Inflammatory macrophage (primary cell): ENCODE data around the gene RPS6KA3.
"Not testable (repeated sequence)": the region's sequence is repeated elsewhere in the genome, so short reads cannot be mapped to it uniquely, and the experiment has no call there.

Source experiments
- DNase-seq, 2 donors: peaks; one replicate each; pipeline ENCODE4 v3.0.0-alpha.2; 2020 to 2022

The RPS6KA3 gene

GRCh38 chrX:20265221-20265725, 1.4 kb downstream of the RPS6KA3 start:
- DNase-seq = peak; percentile 65 to 82

DNA sequence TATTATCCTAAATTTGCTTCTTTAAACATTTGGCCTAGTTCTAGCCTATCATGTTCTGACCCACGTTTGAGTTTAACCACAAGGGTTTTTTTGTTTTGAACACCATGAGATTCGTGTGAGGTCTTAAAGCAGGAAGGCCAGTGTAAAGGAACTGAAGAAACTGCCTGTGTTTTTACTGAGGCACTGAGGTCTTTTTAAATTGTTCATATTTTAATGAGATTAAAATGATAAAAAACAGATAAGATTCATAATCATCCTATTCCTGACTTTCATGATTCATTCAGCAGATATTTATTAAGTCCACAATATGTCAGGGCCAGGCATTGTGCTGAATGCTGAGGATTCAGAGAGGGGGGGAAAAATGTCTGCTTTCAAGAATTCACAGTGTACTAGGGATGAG, 3.2 kb downstream of the RPS6KA3 start:
- DNase-seq = peak; percentile 40 to 41

- DNase-seq = no peak
Measured at GRCh38 chrX:20260885-20261284, 5.8 kb downstream of the RPS6KA3 start.

- no peak for DNase-seq
Measured at GRCh38 chrX:20254712-20255299, 11.9 kb downstream of the RPS6KA3 start.

DNA sequence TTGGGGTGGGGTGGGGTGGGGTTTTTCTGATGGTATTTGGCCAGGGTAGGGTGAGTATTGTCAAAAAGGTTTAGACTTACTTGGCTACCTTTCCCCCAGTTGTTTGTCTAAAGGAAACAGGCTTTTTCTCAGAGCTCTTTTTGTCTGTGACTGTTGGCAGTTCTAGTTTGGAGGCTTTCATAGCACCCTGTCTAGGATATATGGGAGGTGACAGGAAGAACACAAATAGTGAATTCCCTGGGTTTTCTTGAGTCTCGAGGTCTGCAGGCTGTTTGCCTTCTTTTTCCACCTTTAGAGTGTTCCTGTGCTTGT, 13.5 kb downstream of the RPS6KA3 start:
- no peak for DNase-seq

GRCh38 chrX:20252381-20253231, 14.1 kb downstream of the RPS6KA3 start:
- peak; percentile 67 to 70 for DNase-seq

DNA sequence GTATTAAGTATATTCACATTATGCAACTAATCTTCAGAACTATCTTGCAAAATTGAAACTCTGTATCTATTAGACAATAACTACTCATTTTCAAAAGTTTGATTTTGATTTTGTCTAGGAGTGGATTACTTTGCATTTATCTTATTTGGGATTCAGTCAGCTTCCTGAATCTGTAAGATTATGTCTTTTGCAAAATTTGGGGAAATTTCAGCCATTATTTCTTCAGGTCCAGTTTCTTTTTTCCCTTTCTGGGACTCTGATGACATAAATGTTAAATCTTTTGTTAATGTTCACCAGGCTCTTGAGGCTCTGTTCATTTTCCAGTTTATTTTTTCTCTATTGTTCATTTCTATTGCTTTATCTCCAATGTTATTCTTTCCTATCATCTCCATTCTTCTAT, 15.0 kb downstream of the RPS6KA3 start:
- no peak for DNase-seq

GRCh38 chrX:20250146-20250545, 16.6 kb downstream of the RPS6KA3 start:
- not testable (repeated sequence) for DNase-seq

GRCh38 chrX:20248592-20249192, 18.0 kb downstream of the RPS6KA3 start:
- no peak for DNase-seq

GRCh38 chrX:20244931-20245330, 21.8 kb downstream of the RPS6KA3 start:
- DNase-seq = no peak

GRCh38 chrX:20240201-20240600, 26.5 kb downstream of the RPS6KA3 start:
- DNase-seq = no peak

- no peak for DNase-seq
Measured at GRCh38 chrX:20237864-20238263, 28.8 kb downstream of the RPS6KA3 start.

GRCh38 chrX:20235755-20236154, 31.0 kb downstream of the RPS6KA3 start:
- DNase-seq = no peak

GRCh38 chrX:20233336-20233735, 33.4 kb downstream of the RPS6KA3 start:
- no peak for DNase-seq

DNA sequence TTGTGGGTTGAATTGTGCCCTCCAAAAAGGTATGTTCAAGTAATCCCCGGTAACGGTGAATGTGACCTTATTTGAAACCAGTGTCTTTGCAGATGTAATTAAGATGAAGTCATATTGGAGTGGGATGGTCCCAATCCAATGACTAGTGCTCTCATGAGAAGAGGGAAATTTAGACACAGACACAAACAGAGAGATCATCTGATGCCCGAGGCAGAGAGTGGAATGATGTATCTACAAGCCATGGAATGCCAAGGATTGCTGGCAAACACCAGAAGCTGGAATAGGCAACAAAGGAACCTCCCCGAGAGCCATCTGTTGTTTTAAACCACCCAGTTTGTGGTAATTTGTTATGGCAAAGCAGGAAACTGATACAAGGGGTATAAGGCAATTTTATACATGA, 35.1 kb downstream of the RPS6KA3 start:
- DNase-seq = no peak

GRCh38 chrX:20230406-20230805, 36.3 kb downstream of the RPS6KA3 start:
- no peak for DNase-seq

GRCh38 chrX:20229155-20229554, 37.6 kb downstream of the RPS6KA3 start:
- no peak for DNase-seq

DNA sequence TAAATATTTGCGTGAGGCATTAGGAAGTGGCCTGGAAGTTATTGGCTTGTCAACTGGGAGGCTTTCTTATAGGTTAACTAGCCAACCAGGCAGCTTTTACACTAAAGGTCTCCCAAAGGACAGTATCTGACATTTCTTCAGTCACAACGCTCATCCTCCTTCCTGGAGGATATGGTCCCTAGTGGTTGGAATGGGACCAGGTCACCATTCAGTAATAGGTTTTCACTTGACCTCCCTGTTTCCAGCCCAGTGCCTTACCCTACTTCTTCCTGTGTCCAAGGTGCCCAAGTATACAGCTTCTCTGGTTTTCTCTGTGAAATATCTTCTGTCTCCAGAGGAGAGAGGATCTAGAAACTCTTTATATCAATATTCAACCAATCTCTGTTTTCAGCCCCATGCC, 38.5 kb downstream of the RPS6KA3 start:
- DNase-seq = no peak

DNA sequence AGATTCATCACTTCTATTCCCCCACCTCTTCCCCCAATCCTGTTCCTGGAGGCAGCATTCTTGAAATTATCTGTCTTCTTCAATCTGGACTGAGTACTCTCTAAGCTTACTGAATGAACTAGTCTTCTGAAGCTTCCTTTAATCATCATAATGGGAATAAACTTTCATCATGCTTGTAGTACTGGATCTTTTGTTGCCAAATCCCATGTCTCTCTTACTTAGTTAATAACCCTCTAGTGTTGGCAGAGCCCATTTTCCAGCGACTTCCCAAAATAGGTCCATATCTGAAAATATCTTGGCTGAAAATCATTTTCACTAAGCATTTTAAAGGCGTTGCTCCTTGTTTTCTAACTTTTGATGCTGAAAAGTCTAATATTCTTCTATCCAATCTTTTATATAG, 39.6 kb downstream of the RPS6KA3 start:
- no peak for DNase-seq

DNA sequence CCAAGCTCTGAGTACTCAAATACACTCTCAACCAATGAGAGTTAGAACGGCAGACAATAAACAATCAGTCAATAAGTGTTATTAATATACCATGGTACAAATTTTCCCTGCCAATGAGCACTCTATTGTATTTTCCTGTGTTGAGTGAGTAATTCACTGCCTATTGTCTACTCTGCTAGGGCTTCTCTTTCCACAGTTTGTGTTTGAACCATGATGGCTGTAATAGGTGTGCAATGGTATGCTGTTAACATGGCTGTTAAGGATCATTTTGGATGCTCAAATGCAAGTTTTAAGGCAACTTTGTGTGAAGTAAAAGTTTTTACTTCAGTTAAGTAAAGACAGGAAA, 41.2 kb downstream of the RPS6KA3 start:
- DNase-seq = no peak

- DNase-seq = no peak
Measured at GRCh38 chrX:20224814-20225487, 41.8 kb downstream of the RPS6KA3 start.

DNA sequence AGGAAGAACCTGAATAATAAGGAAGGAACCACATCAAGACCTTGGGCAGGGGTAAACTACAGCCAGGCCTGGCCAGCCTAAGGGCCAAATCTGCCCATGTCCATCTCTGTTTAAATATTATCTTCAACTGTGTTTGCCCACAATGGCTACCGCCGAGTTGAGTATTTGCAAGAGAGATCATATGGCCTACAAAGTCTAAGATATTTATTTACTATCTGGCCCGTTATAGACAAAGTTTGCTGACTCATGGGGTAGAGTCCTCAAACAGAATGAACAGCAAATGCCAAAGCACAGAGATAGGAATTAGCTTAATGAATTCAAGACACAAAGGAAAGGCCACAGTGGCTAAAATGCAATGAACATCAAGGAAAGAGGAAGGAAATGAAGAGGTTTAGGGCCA, 44.8 kb downstream of the RPS6KA3 start:
- DNase-seq = no peak

GRCh38 chrX:20218836-20219505, 47.7 kb downstream of the RPS6KA3 start:
- DNase-seq = no peak
